Natural killer cell (primary cell): Measurements from ENCODE around the gene KLHDC10. TPM values are rescaled to one million over a fixed set of nuclear protein-coding genes. Genes with fewer than 3 reads are reported as not detected.
"Not testable (repeated sequence)": the region's sequence is repeated elsewhere in the genome, so short reads cannot be mapped to it uniquely, and the experiment has no call there.

Source experiments
- ATAC-seq, 3 donors: fragments of 150-1000 bp in 2 of 3; fragments of 200-7000 bp in 1 of 3; cut with Tn5 transposase; 1 replicate in 1 of 3; 2 replicates in 2 of 3; pipeline ENCODE4 v1.10.0; 2021; ENCODE audit warnings: mild to moderate bottlenecking in 2 of 3, moderate library complexity in 2 of 3
- DNase-seq, 2 donors: peaks; one replicate each; pipeline versions ENCODE4 v3.0.0 to v3.0.0-alpha.2; 2013 to 2021; ENCODE audit warnings: mixed read lengths in 1 of 2
- H3K27ac ChIP-seq: one replicate; pipeline ENCODE4 v1.5.1; 2013; ENCODE audit warnings: mild to moderate bottlenecking, low read length
- H3K27me3 ChIP-seq: one replicate; pipeline ENCODE4 v1.6.1; 2013; ENCODE audit warnings: low read length; ENCODE audit not compliant: control insufficient read depth, insufficient read depth
- H3K36me3 ChIP-seq: one replicate; pipeline ENCODE4 v1.6.1; 2013; ENCODE audit warnings: low read length; ENCODE audit not compliant: control insufficient read depth, insufficient read depth
- H3K4me1 ChIP-seq: one replicate; pipeline ENCODE4 v1.6.1; 2013; ENCODE audit warnings: low read length; ENCODE audit not compliant: control insufficient read depth, insufficient read depth
- H3K4me3 ChIP-seq: one replicate; pipeline ENCODE4 v1.5.1; 2013; ENCODE audit warnings: low read length
- H3K9me3 ChIP-seq: one replicate; pipeline ENCODE4 v1.6.1; 2013; ENCODE audit warnings: low read length; ENCODE audit not compliant: control insufficient read depth, insufficient read depth
- H3K27ac Mint-ChIP-seq, 2 donors: one replicate each; pipeline ENCODE4 v1.8.0; 2022; ENCODE audit warnings: mild to moderate bottlenecking in 2 of 2, mixed read lengths in 2 of 2, moderate library complexity in 1 of 2
- H3K27me3 Mint-ChIP-seq, 2 donors: one replicate each; pipeline ENCODE4 v1.8.0; 2022; ENCODE audit warnings: low read depth in 2 of 2, mixed read lengths in 2 of 2
- H3K36me3 Mint-ChIP-seq: one replicate; pipeline ENCODE4 v1.8.0; 2022; ENCODE audit warnings: mixed read lengths
- H3K4me1 Mint-ChIP-seq, 2 donors: one replicate each; pipeline ENCODE4 v1.8.0; 2022; ENCODE audit warnings: mixed read lengths in 2 of 2
- H3K4me3 Mint-ChIP-seq: one replicate; pipeline ENCODE4 v1.8.0; 2022; ENCODE audit warnings: mild to moderate bottlenecking, moderate library complexity, mixed read lengths
- H3K9me3 Mint-ChIP-seq, 2 donors: one replicate each; pipeline ENCODE4 v1.8.0; 2022; ENCODE audit warnings: mixed read lengths in 2 of 2
- CTCF ChIP-seq: fragments of 200-600 bp; IDR thresholded peaks from one replicate; pipeline ENCODE4 v1.8.0; 2022; ENCODE audit warnings: antibody characterized with exemption
- WGBS: methylation state at CpG from one replicate; pipeline ENCODE4 v1.1.7; 2013; ENCODE audit warnings: missing lambda C conversion rate; ENCODE audit not compliant: insufficient coverage; 5-methylcytosine and 5-hydroxymethylcytosine counted together
- intact Hi-C: fragments of 100-400 bp; cut with micrococcal nuclease; formaldehyde crosslinking; loops from one replicate; pipeline ENCODE4 v1.14.2; 2022
- total RNA-seq, 4 donors: library from RNA; stranded (reverse); fragments of 120-200 nt in 1 of 4; gene quantifications; one replicate each; pipeline versions ENCODE4 v1.2.3 to v1.2.4, GENCODE V29; 2013 to 2022

Gene KLHDC10
- total RNA-seq, 3 donors from 2014 or later (not counting 1 experiment from before 2014, with no cell fraction given) = 13.6 to 23.2 (median 21.9) TPM

GRCh38 chr7:130182990-130183389 is 112.7 kb downstream of the KLHDC10 start:
- H3K4me3 ChIP-seq = no peak overlapping the region
- peaks cover 56% of the 10 kb centered on the region for H3K36me3 ChIP-seq
- Mint-ChIP-seq H3K36me3 (peaks cover 18% of the 10 kb centered on the region), H3K9me3 (no peaks in the 10 kb centered on the region), H3K4me3 (no peak overlapping the region), H3K4me1 (no peaks in the 10 kb centered on the region), H3K27ac (no peak overlapping the region), H3K27me3 (no peaks in the 10 kb centered on the region)
- ATAC-seq (no peak), DNase-seq (no peak)
- no peaks in the 10 kb centered on the region for H3K9me3 ChIP-seq
- H3K27ac ChIP-seq = no peak overlapping the region
- no peak for TF ChIP-seq CTCF
- no peaks in the 10 kb centered on the region for H3K4me1 ChIP-seq
- intact Hi-C loops = no loop called here
- no peaks in the 10 kb centered on the region for H3K27me3 ChIP-seq
- no CpG with 5 or more reads among the region's 2 CpGs for WGBS

GRCh38 chr7:130184349-130184748 is 114.0 kb downstream of the KLHDC10 start:
- H3K36me3 Mint-ChIP-seq = peaks cover 19% of the 10 kb centered on the region
- H3K9me3 Mint-ChIP-seq, H3K9me3 ChIP-seq, H3K27me3 Mint-ChIP-seq, ATAC-seq, DNase-seq, H3K4me1 ChIP-seq, H3K4me3 Mint-ChIP-seq, intact Hi-C loops, H3K4me3 ChIP-seq, H3K27ac Mint-ChIP-seq, H3K27me3 ChIP-seq, H3K4me1 Mint-ChIP-seq, H3K27ac ChIP-seq: not testable (repeated sequence)
- whole genome bisulfite sequencing = 87% methylated on average over 5 of the region's 5 CpGs
- peaks cover 44% of the 10 kb centered on the region for H3K36me3 ChIP-seq

Other genes starting within 250 kb of the KLHDC10 start
- gene UBE2H, start 117.6 kb upstream of the KLHDC10 start, total RNA-seq = 10 to 100 TPM; 80.9 to 86.9 (median 83.1) TPM
- 1 to 10 TPM; 7.8 to 8.9 (median 7.9) TPM for gene ZC3HC1, start 19.2 kb upstream of the KLHDC10 start, total RNA-seq
- gene TMEM209, start 134.9 kb downstream of the KLHDC10 start, total RNA-seq = 10 to 100 TPM; 26.3 to 31.0 (median 30.4) TPM
- not detected for gene SSMEM1, start 137.3 kb downstream of the KLHDC10 start, total RNA-seq
- gene CPA2, start 196.3 kb downstream of the KLHDC10 start, total RNA-seq = not detected
- not detected for gene CPA4, start 222.6 kb downstream of the KLHDC10 start, total RNA-seq